ENCODE data around the gene MDFI.

GRCh38 chr6:41637194-41638001, 870 bp upstream of the MDFI start:
- TF ChIP-seq CTCF (IDR thresholded peaks at IDR 0.05) (no peak), TEAD4 (CRISPR knock-in tag; IDR thresholded peaks at IDR 0.05) (no peak), USF1 (CRISPR knock-in tag; IDR thresholded peaks at IDR 0.05) (no peak), FOXP4 (CRISPR knock-in tag; IDR thresholded peaks at IDR 0.05) (no peak), MLX (CRISPR knock-in tag; IDR thresholded peaks at IDR 0.05) (no peak), ESRRA (CRISPR knock-in tag; IDR thresholded peaks at IDR 0.05; ENCODE audit: borderline replicate concordance) (no peak), E2F4 (CRISPR knock-in tag; IDR thresholded peaks at IDR 0.05; ENCODE audit: borderline replicate concordance, low read depth) (no peak)
